ENCODE data around the gene GJA3.

DNA sequence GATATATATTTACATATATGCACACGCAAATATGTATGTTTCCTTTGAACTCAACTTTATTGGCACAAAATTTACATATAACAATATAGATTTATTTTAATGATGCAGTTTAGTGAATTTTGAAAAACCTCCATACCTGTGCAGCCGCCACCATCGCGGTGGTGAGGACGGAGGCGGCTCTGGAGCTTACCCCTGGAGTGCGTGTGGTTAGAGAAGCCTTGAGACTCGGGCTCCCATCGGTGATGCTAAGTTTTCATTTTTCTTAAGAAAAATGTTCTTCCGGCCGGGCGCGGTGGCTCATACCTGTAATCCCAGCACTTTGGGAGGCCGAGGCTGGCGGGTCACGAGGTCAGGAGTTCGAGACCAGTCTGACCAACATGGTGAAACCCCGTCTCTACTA is 31.8 kb downstream of the GJA3 start:
- TF ChIP-seq, protein P1, sequence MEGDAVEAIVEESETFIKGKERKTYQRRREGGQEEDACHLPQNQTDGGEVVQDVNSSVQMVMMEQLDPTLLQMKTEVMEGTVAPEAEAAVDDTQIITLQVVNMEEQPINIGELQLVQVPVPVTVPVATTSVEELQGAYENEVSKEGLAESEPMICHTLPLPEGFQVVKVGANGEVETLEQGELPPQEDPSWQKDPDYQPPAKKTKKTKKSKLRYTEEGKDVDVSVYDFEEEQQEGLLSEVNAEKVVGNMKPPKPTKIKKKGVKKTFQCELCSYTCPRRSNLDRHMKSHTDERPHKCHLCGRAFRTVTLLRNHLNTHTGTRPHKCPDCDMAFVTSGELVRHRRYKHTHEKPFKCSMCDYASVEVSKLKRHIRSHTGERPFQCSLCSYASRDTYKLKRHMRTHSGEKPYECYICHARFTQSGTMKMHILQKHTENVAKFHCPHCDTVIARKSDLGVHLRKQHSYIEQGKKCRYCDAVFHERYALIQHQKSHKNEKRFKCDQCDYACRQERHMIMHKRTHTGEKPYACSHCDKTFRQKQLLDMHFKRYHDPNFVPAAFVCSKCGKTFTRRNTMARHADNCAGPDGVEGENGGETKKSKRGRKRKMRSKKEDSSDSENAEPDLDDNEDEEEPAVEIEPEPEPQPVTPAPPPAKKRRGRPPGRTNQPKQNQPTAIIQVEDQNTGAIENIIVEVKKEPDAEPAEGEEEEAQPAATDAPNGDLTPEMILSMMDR (IDR thresholded peaks at IDR 0.05; ENCODE audit: poor library complexity) = no peak
- no peak for TF ChIP-seq EZH2phosphoT487 (IDR thresholded peaks at IDR 0.05; ENCODE audit: low read depth, severe bottlenecking, unreplicated experiment)
- TF ChIP-seq EZH2 (IDR thresholded peaks at IDR 0.05; ENCODE audit: borderline replicate concordance) = no peak

Measured in hepatocyte (in vitro differentiated cells).